ENCODE measurements around the gene KIF12.

Gene KIF12

GRCh38 chr9:114117996-114118830, 19.1 kb upstream of the KIF12 start:
- no peak overlapping the region for H3K4me3 ChIP-seq (ENCODE audit: low read length)
- no peak for DNase-seq (ENCODE audit: low read depth)
- no peak for TF ChIP-seq CTCF (IDR thresholded peaks at IDR 0.05; ENCODE audit: insufficient read depth, low read depth, low read length, missing control alignments)

- TF ChIP-seq CTCF (IDR thresholded peaks at IDR 0.05; ENCODE audit: insufficient read depth, low read depth, low read length, missing control alignments) = no peak
- H3K4me3 ChIP-seq (ENCODE audit: low read length) = no peak overlapping the region
- no peak for DNase-seq (ENCODE audit: low read depth)
These were observed 18.5 kb upstream of the KIF12 start for GRCh38 chr9:114117614-114117995.

GRCh38 chr9:114116126-114116747, 17.1 kb upstream of the KIF12 start:
- DNase-seq (ENCODE audit: low read depth) = no peak
- no peak for TF ChIP-seq CTCF (IDR thresholded peaks at IDR 0.05; ENCODE audit: insufficient read depth, low read depth, low read length, missing control alignments)
- H3K4me3 ChIP-seq (ENCODE audit: low read length) = no peak overlapping the region

- no peak for TF ChIP-seq CTCF (IDR thresholded peaks at IDR 0.05; ENCODE audit: insufficient read depth, low read depth, low read length, missing control alignments)
- no peak overlapping the region for H3K4me3 ChIP-seq (ENCODE audit: low read length)
- no peak for DNase-seq (ENCODE audit: low read depth)
These were observed 16.6 kb upstream of the KIF12 start for GRCh38 chr9:114115654-114116125.

- DNase-seq (ENCODE audit: low read depth) = peak; percentile 28
- TF ChIP-seq CTCF (IDR thresholded peaks at IDR 0.05; ENCODE audit: insufficient read depth, low read depth, low read length, missing control alignments) = no peak
These were observed 15.3 kb upstream of the KIF12 start for GRCh38 chr9:114114364-114114763.

GRCh38 chr9:114112778-114113584, 13.9 kb upstream of the KIF12 start:
- no peak overlapping the region for H3K4me3 ChIP-seq (ENCODE audit: low read length)
- peak; percentile 67 for DNase-seq (ENCODE audit: low read depth)
- no peak for TF ChIP-seq CTCF (IDR thresholded peaks at IDR 0.05; ENCODE audit: insufficient read depth, low read depth, low read length, missing control alignments)

More at GRCh38 chr9:114114364-114114763, 15.3 kb upstream of the KIF12 start:
- H3K4me3 ChIP-seq (ENCODE audit: low read length) = no peak overlapping the region

Measured in epithelial cell of esophagus (primary cell).